A549 (cell line): ENCODE measurements around the gene CLEC1B. TPM values are rescaled to one million over a fixed set of nuclear protein-coding genes. Genes with fewer than 3 reads are reported as not detected.

ENCODE experiments used
- ATAC-seq, 2 experiments: fragments of 200-7000 bp in 1 of 2; fragments of >200 bp in 1 of 2; cut with Nextera tagmentation in 1 of 2; cut with Tn5 transposase in 1 of 2; 3 replicates each; pipeline versions ENCODE4 v1.8.0 to v1.9.1; 2018 to 2020; ENCODE audit warnings: mild to moderate bottlenecking in 1 of 2, moderate library complexity in 1 of 2
- CTCF ChIA-PET: fragments of 300-600 bp; sonication (Branson Sonifier 250); formaldehyde crosslinking; extraction: SDS; loops from one replicate; lab custom pipeline; 2021; ENCODE audit warnings: antibody characterized with exemption, inconsistent platforms; lab: Yijun Ruan, JAX
- POLR2A ChIA-PET: fragments of 350-600 bp; formaldehyde crosslinking; extraction: SDS; loops from one replicate; lab custom pipeline; 2021; ENCODE audit warnings: antibody characterized with exemption, inconsistent platforms; lab: Yijun Ruan, JAX
- DNase-seq, 2 experiments: peaks; one replicate each; pipeline versions ENCODE4 v3.0.0 to v3.0.0-alpha.2; 2011 to 2016; ENCODE audit warnings: low read depth in 1 of 2, low spot score in 1 of 2
- FAIRE-seq: peaks from 2 replicates; lab custom pipeline; 2011; peaks lifted over from hg19 to GRCh38; lab: Jason Lieb, UNC
- H3K27ac ChIP-seq, 2 experiments: fragments of >200 bp; sonication (Bioruptor Twin); formaldehyde crosslinking; 3 replicates each; pipeline ENCODE4 v1.5.1; 2016 to 2017
- H3K4me1 ChIP-seq: fragments of >200 bp; sonication (Bioruptor Twin); formaldehyde crosslinking; 3 replicates; pipeline ENCODE4 v1.6.1; 2016
- H3K4me2 ChIP-seq: fragments of >200 bp; sonication (Bioruptor Twin); formaldehyde crosslinking; 3 replicates; pipeline ENCODE4 v1.6.1; 2016
- H3K4me3 ChIP-seq: fragments of >200 bp; sonication (Bioruptor Twin); formaldehyde crosslinking; 3 replicates; pipeline ENCODE4 v1.5.1; 2016
- H3K9me3 ChIP-seq: fragments of >200 bp; sonication (Bioruptor Twin); formaldehyde crosslinking; 3 replicates; pipeline ENCODE4 v1.6.1; 2016
- ATOH8 ChIP-seq: fragments of 250-450 bp; sonication (Bioruptor Pico); IDR thresholded peaks from 2 replicates; pipeline ENCODE4 v1.5.0; 2020; ENCODE audit warnings: low read depth, mild to moderate bottlenecking, moderate library complexity
- BHLHE40 ChIP-seq: IDR thresholded peaks from 2 replicates; pipeline ENCODE4 v1.6.1; 2012; ENCODE audit warnings: low read depth, low read length, inconsistent platforms
- CEBPB ChIP-seq, 2 experiments: fragments of >200 bp in 1 of 2; sonication (Bioruptor Twin) in 1 of 2; formaldehyde crosslinking in 1 of 2; IDR thresholded peaks; 2 replicates each; pipeline ENCODE4 v1.6.1; 2012 to 2016
- EP300 ChIP-seq, 2 experiments: fragments of >200 bp; sonication (Bioruptor Twin); formaldehyde crosslinking; IDR thresholded peaks; 2 replicates in 1 of 2; 3 replicates in 1 of 2; pipeline ENCODE4 v1.6.1; 2016 to 2017
- FOSB ChIP-seq: fragments of 250-450 bp; sonication (Bioruptor Pico); IDR thresholded peaks from 2 replicates; pipeline ENCODE4 v1.5.0; 2020; ENCODE audit warnings: mild to moderate bottlenecking, moderate library complexity
- FOSL2 ChIP-seq, 2 experiments: fragments of 450-650 bp in 1 of 2; fragments of >200 bp in 1 of 2; sonication (Bioruptor Twin) in 1 of 2; formaldehyde crosslinking; IDR thresholded peaks; 2 replicates each; pipeline versions ENCODE4 v1.5.0 to v1.6.1; 2016 to 2020; ENCODE audit warnings: mild to moderate bottlenecking in 1 of 2, moderate library complexity in 1 of 2
- FOXS1 ChIP-seq: fragments of 250-450 bp; sonication (Bioruptor Pico); IDR thresholded peaks from 2 replicates; pipeline ENCODE4 v1.5.0; 2020; ENCODE audit warnings: mild to moderate bottlenecking, moderate library complexity
- GATA3 ChIP-seq: IDR thresholded peaks from 2 replicates; pipeline ENCODE4 v1.6.1; 2012; ENCODE audit warnings: borderline replicate concordance
- HES2 ChIP-seq: fragments of >200 bp; sonication (Bioruptor Twin); formaldehyde crosslinking; IDR thresholded peaks from 2 replicates; pipeline ENCODE4 v1.6.1; 2016
- HEYL ChIP-seq: fragments of 250-450 bp; sonication (Bioruptor Pico); IDR thresholded peaks from 2 replicates; pipeline ENCODE4 v1.8.0; 2021; ENCODE audit warnings: mild to moderate bottlenecking, moderate library complexity
- HOXA7 ChIP-seq: fragments of 250-450 bp; sonication (Bioruptor Pico); IDR thresholded peaks from 2 replicates; pipeline ENCODE4 v1.5.0; 2020; ENCODE audit warnings: mild to moderate bottlenecking, moderate library complexity
- HOXB5 ChIP-seq: fragments of 250-450 bp; sonication (Bioruptor Pico); IDR thresholded peaks from 2 replicates; pipeline ENCODE4 v1.5.0; 2020; ENCODE audit warnings: mild to moderate bottlenecking, moderate library complexity
- JUN ChIP-seq, 2 experiments: fragments of >200 bp; sonication (Bioruptor Twin); formaldehyde crosslinking; IDR thresholded peaks; 2 replicates in 1 of 2; 3 replicates in 1 of 2; pipeline ENCODE4 v1.6.1; 2016 to 2017
- KDM1A ChIP-seq: fragments of 200-600 bp; sonication (generic); IDR thresholded peaks from 2 replicates; pipeline ENCODE4 v1.6.1; 2016; ENCODE audit warnings: low read depth, mild to moderate bottlenecking
- KDM5A ChIP-seq: fragments of 200-600 bp; sonication (generic); IDR thresholded peaks from 2 replicates; pipeline ENCODE4 v1.6.1; 2016; ENCODE audit warnings: antibody characterized with exemption, mild to moderate bottlenecking
- MAFK ChIP-seq: fragments of 450-650 bp; IDR thresholded peaks from 2 replicates; pipeline ENCODE4 v1.6.1; 2014; ENCODE audit not compliant: partially characterized antibody
- MAZ ChIP-seq: fragments of 150-350 bp; IDR thresholded peaks from 2 replicates; pipeline ENCODE4 v1.6.1; 2014; ENCODE audit warnings: antibody characterized with exemption, low read depth, low read length, borderline replicate concordance
- MYC ChIP-seq: IDR thresholded peaks from 2 replicates; pipeline ENCODE4 v1.6.1; 2012; ENCODE audit warnings: mild to moderate bottlenecking, inconsistent platforms, low read length, improper control_type of control experiment, borderline replicate concordance
- PBX3 ChIP-seq: IDR thresholded peaks from 2 replicates; pipeline ENCODE4 v1.6.1; 2012
- PHF8 ChIP-seq: fragments of 200-600 bp; sonication (generic); IDR thresholded peaks from 2 replicates; pipeline ENCODE4 v1.6.1; 2016; ENCODE audit warnings: low read depth, mild to moderate bottlenecking, antibody characterized with exemption, moderate library complexity, borderline replicate concordance
- POLR2A ChIP-seq: IDR thresholded peaks from 2 replicates; pipeline ENCODE4 v1.6.1; 2012; ENCODE audit warnings: mild to moderate bottlenecking, low read length
- POLR2AphosphoS2 ChIP-seq: conservative IDR thresholded peaks from 2 replicates; pipeline ENCODE4 v1.6.1; 2012; ENCODE audit warnings: low read length, improper control_type of control experiment, inconsistent platforms
- RAD21 ChIP-seq, 2 experiments: fragments of >200 bp in 1 of 2; sonication (Bioruptor Twin) in 1 of 2; formaldehyde crosslinking in 1 of 2; IDR thresholded peaks in 1 of 2; conservative IDR thresholded peaks in 1 of 2; 2 replicates in 1 of 2; 3 replicates in 1 of 2; pipeline ENCODE4 v1.6.1; 2012 to 2018; ENCODE audit warnings: inconsistent platforms in 1 of 2
- RCOR1 ChIP-seq: fragments of 150-350 bp; IDR thresholded peaks from 2 replicates; pipeline ENCODE4 v1.6.1; 2014; ENCODE audit warnings: antibody characterized with exemption, low read length, low read depth
- RNF2 ChIP-seq: fragments of 200-600 bp; sonication (generic); IDR thresholded peaks from 2 replicates; pipeline ENCODE4 v1.6.1; 2016; ENCODE audit warnings: low read depth, mild to moderate bottlenecking, antibody characterized with exemption, moderate library complexity, borderline replicate concordance
- TP53 ChIP-seq: fragments of 250-450 bp; sonication (Bioruptor Pico); IDR thresholded peaks from 2 replicates; pipeline ENCODE4 v1.5.0; 2021; ENCODE audit warnings: mild to moderate bottlenecking, moderate library complexity
- USF2 ChIP-seq: fragments of 450-650 bp; IDR thresholded peaks from 2 replicates; pipeline ENCODE4 v1.6.1; 2014; ENCODE audit warnings: antibody characterized with exemption
- ZFP36 ChIP-seq: fragments of 450-650 bp; IDR thresholded peaks from 2 replicates; pipeline ENCODE4 v1.6.1; 2014; ENCODE audit warnings: borderline replicate concordance; ENCODE audit not compliant: partially characterized antibody
- WGBS: methylation state at CpG from one replicate; pipeline ENCODE4 v1.1.6; 2017; ENCODE audit errors: missing lambda C conversion rate; 5-methylcytosine and 5-hydroxymethylcytosine counted together
- polyA plus RNA-seq, 4 experiments: library from polyadenylated mRNA; depleted of rRNA in 3 of 4; stranded (reverse); fragments of >200 nt; fragmentation: RNase III in 1 of 4; extraction: RNeasy Plus Mini Kit Qiagen cat#74134 plus additional on column Dnase treatment in 1 of 4; gene quantifications; 2 replicates in 3 of 4; 3 replicates in 1 of 4; pipeline ENCODE4 v1.2.3, GENCODE V29; 2011 to 2017

Gene CLEC1B
- polyA plus RNA-seq, 2 of the 4 experiments (the other 2 are of a cell fraction) = not detected

- TF ChIP-seq ATOH8 (CRISPR knock-in tag) (no peak), POLR2A (no peak), KDM1A (no peak), HEYL (CRISPR knock-in tag) (no peak)
Measured at GRCh38 chr12:10031321-10031720, 32.4 kb upstream of the CLEC1B start (continued).

- POLR2A ChIA-PET = no interaction called here
- WGBS = 93% methylated on average over 14 of the region's 14 CpGs
- TF ChIP-seq RNF2 (no peak), POLR2A (no peak), HOXB5 (CRISPR knock-in tag) (no peak), POLR2AphosphoS2 (no peak), ZFP36 (no peak), JUN (IDR thresholded peaks at IDR 0.05) (no peak), CEBPB (IDR thresholded peaks at IDR 0.05) (no peak), TP53 (CRISPR knock-in tag) (no peak), USF2 (no peak), MAFK (no peak), PBX3 (no peak), HEYL (CRISPR knock-in tag) (no peak), GATA3 (no peak), FOSL2 (IDR thresholded peaks at IDR 0.05) (no peak), FOSL2 (CRISPR knock-in tag; IDR thresholded peaks at IDR 0.05) (no peak), MAZ (no peak), RAD21 (conservative IDR thresholded peaks at IDR 0.05 in 1 of 2, IDR thresholded peaks at IDR 0.05 in 1 of 2) (no peak), RCOR1 (no peak), PHF8 (no peak), FOSB (CRISPR knock-in tag) (no peak), HES2 (no peak)
- no peak for FAIRE-seq
- H3K4me2 ChIP-seq = peak within 1 kb of the TSS; percentile 36
- CTCF ChIA-PET = interaction anchor here (1.5 kb wide), 1 partner anchor 110 kb away, joined by 5 read pairs; no protein-coding TSS in a partner anchor
- no peak for ATAC-seq
- no peak within 1 kb of the TSS for H3K4me3 ChIP-seq
- H3K4me1 ChIP-seq = peaks cover 13% of the 10 kb centered on the region; the same call in 2 of the 3 replicates
- peak within 1 kb of the TSS; percentile 1 to 42; a peak in 4 of 6 replicates for H3K27ac ChIP-seq
- no peak for DNase-seq
- no peaks in the 10 kb centered on the region for H3K9me3 ChIP-seq
Measured at GRCh38 chr12:10030446-10030845, 31.5 kb upstream of the CLEC1B start, which contains the start of gene CLEC9A. TSS of gene CLEC9A (plus strand) at chr12:10030682. CDS start at chr12:10052688, 22,006 bp downstream.

GRCh38 chr12:10027721-10028120 lies 28.8 kb upstream of the CLEC1B start:
- no peak overlapping the region for H3K27ac ChIP-seq
- peak overlapping the region; percentile 19 for H3K4me2 ChIP-seq
- FAIRE-seq = no peak
- no peak overlapping the region for H3K4me3 ChIP-seq
- ChIA-PET POLR2A (no interaction called here), CTCF (interaction anchor here (0.5 kb wide), 1 partner anchor 402 kb away, joined by 3 read pairs; no protein-coding TSS in a partner anchor)
- 41% methylated on average over 4 of the region's 4 CpGs for WGBS
- H3K4me1 ChIP-seq = peaks cover 13% of the 10 kb centered on the region; the same call in 2 of the 3 replicates
- peak; percentile 47 to 79; a peak in 4 of 6 replicates for ATAC-seq
- no peaks in the 10 kb centered on the region for H3K9me3 ChIP-seq
- DNase-seq = peak in 1 of 2 experiments; percentile 38
- TF ChIP-seq PBX3 (no peak), HOXA7 (CRISPR knock-in tag) (no peak), BHLHE40 (no peak), MYC (no peak), EP300 (IDR thresholded peaks at IDR 0.05) (no peak), FOXS1 (CRISPR knock-in tag) (no peak), USF2 (no peak), KDM5A (no peak), HOXB5 (CRISPR knock-in tag) (no peak)
